ENCODE results near the gene ZNF212.
A peak's percentile ranks its signal among the peaks of the same experiment; 100 is the strongest.

The ZNF212 gene

DNA sequence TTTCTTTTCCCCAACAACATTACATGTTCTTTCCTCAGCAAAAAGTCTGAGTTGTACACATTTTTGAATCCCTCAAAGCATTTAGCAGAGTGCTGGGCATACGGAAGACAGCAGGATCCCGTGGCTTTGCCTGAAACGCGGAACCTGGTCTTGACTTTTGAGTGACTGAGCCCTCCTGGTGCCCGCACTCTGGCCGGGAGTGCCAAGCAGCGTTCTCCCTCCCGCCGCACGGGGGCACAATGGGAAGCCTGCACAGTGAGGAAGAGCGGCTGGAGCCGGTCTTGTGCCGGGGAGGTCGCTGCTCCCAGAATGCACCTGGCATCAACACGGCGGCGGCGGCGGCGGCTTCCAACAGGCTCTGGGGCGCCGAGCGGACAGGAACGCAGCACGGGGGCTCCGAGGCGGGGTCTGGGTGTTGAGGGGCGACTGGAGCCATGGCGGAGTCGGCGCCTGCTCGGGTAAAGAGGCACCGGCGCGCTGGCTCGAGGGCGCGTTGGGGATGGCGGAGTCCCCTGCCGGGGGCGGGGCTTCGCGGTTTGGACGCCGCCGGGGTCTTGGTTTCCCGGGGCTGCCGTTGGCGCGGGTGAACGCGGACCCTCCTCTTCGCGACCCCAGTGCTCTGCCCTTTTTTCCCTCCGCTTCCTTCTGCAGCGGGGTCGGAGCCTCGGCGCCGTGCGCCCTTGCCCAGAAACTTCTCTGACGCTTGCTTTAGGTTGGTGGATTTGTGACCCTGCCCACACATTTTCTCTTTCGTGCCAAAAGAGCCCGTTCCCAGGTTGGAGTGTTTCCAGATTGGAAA is at the start of gene ZNF212:
Gene ZNF212, plus strand, starts transcription at position 307 of the 799 bp plus-strand sequence. Its CDS starts 128 bp downstream, at position 435.
- Mint-ChIP-seq H3K9me3 (peaks cover 8% of the 10 kb centered on the region), H3K4me1 (peaks cover 49% of the 10 kb centered on the region), H3K36me3 (ENCODE audit: low read depth) (peaks cover 13% of the 10 kb centered on the region), H3K27me3 (peaks cover 7% of the 10 kb centered on the region), H3K27ac (peak within 1 kb of the TSS; percentile 95), H3K4me3 (peak within 1 kb of the TSS; percentile 96)
- ATAC-seq = peak; percentile 99
- DNase-seq = peak; percentile 93

DNA sequence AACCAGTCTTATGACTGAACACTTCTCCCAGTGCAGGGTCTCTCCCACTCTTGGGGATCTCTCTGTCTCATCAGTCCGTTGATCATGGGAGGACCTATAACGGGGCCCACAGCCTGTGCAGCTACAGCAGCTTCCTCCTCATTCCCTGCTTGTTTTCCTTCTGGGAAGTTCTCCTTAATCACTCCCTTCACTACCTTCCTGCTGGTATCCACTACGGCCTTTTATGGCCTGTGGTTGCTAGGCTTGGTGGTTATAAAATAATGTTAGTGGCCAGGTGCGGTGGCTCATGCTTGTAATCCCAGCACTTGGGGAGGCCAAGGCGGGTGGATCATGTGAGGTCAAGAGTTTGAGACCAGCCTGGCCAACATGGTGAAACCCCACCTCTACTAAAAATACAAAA is 47.6 kb upstream of the ZNF212 start:
- H3K27ac Mint-ChIP-seq = no peak overlapping the region
- no peak for ATAC-seq
- H3K4me1 Mint-ChIP-seq = peaks cover 24% of the 10 kb centered on the region
- H3K9me3 Mint-ChIP-seq = no peaks in the 10 kb centered on the region
- DNase-seq = no peak
- peak overlapping the region; percentile 40 for H3K4me3 Mint-ChIP-seq
- peaks cover 5% of the 10 kb centered on the region for H3K36me3 Mint-ChIP-seq (ENCODE audit: low read depth)
- H3K27me3 Mint-ChIP-seq = no peaks in the 10 kb centered on the region

- peak overlapping the region; percentile 79 for H3K4me3 Mint-ChIP-seq
- no peak overlapping the region for H3K27ac Mint-ChIP-seq
- DNase-seq = no peak
- H3K4me1 Mint-ChIP-seq = peaks cover 49% of the 10 kb centered on the region
- H3K9me3 Mint-ChIP-seq = no peaks in the 10 kb centered on the region
- no peak for ATAC-seq
- H3K36me3 Mint-ChIP-seq (ENCODE audit: low read depth) = peaks cover 28% of the 10 kb centered on the region
- H3K27me3 Mint-ChIP-seq = no peaks in the 10 kb centered on the region
Measured at GRCh38 chr7:149194799-149195179, 44.7 kb upstream of the ZNF212 start.

DNA sequence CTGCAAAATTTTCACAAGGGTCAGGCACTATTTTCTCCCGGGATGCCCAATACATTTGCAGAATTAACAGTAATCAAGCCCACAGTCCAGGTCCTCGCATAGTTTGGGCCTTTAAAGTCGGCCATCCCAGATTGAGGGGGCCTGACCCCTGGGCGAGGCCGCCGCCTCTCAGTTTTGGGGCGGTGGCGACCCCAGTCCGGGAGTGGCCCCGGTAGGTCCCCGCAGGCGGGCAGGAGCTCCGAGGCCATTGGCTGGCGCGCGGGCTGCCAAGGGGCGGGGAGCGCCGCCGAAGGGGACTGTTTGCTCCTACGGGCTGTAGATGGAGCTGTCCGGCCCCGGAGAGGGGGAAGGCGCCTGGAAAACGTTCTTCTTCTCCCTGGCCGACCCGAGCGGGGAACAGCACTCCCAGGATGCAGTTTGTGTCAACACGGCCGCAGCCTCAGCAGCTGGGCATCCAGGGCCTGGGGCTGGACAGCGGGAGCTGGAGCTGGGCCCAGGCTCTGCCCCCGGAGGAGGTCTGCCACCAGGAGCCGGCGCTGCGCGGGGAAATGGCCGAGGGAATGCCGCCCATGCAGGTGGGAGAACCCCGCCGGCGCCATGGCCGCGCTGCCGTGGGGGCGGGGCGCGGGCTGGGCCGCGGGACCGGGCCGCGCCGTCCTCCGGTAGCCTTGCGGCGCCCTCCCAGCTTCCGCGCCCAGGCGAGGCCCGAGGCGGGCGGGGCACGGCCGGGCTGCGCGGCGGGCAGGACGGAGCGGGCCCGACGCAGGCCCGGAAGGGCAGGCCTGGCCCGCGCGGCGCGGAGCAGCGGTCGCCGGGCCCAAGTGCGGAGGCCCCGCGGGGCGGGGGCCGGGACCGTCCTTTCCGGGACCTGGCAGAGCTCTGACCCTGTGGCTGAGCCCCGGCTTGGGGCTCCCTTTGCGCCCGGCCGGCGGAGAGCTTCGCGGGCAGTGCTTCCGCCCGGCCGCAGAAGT is 44.0 kb upstream of the ZNF212 start, which contains the start of gene ZNF282:
Gene ZNF282, plus strand, starts transcription at position 367 of the 971 bp plus-strand sequence. Its CDS starts 44 bp downstream, at position 411.
- no peaks in the 10 kb centered on the region for H3K9me3 Mint-ChIP-seq
- DNase-seq (peak; percentile 86), ATAC-seq (peak; percentile 95)
- H3K36me3 Mint-ChIP-seq (ENCODE audit: low read depth) = peaks cover 34% of the 10 kb centered on the region
- peaks cover 47% of the 10 kb centered on the region for H3K4me1 Mint-ChIP-seq
- H3K4me3 Mint-ChIP-seq = peak within 1 kb of the TSS; percentile 94
- peak within 1 kb of the TSS; percentile 95 for H3K27ac Mint-ChIP-seq
- no peaks in the 10 kb centered on the region for H3K27me3 Mint-ChIP-seq

- peaks cover 41% of the 10 kb centered on the region for H3K4me1 Mint-ChIP-seq
Measured at GRCh38 chr7:149196151-149196704, 43.2 kb upstream of the ZNF212 start.

DNA sequence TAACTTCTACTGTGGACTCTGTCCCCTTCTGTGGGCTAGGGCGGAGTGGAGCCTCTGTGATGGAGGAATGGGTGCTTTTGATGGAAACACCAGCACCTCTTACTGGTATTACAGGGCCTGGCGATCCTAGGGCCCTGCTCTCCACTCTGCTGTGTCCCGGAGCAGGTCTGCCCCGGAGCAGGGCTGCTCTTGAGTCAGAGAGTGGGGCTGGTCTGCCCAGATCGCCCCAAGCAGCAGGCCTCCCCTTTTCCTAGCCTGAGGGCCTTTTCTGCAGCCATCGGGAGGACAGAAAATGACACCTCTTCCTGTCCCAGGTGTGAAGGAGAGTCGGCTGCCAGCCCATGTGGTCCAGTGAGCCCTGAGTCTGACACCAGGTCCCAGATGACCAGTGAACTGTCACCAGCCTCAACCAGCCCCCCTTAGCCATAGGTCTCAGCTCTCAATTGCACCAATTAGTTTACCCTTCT is 42.7 kb upstream of the ZNF212 start:
- peaks cover 41% of the 10 kb centered on the region for H3K36me3 Mint-ChIP-seq (ENCODE audit: low read depth)
- H3K9me3 Mint-ChIP-seq = no peaks in the 10 kb centered on the region
- peaks cover 37% of the 10 kb centered on the region for H3K4me1 Mint-ChIP-seq
- peak overlapping the region; percentile 94 for H3K4me3 Mint-ChIP-seq
- peak; percentile 15 for DNase-seq
- peak; percentile 31 for ATAC-seq
- no peaks in the 10 kb centered on the region for H3K27me3 Mint-ChIP-seq
- peak overlapping the region; percentile 95 for H3K27ac Mint-ChIP-seq

More at GRCh38 chr7:149196151-149196704, 43.2 kb upstream of the ZNF212 start:
- Mint-ChIP-seq H3K27me3 (no peaks in the 10 kb centered on the region), H3K9me3 (no peaks in the 10 kb centered on the region), H3K27ac (peak overlapping the region; percentile 95), H3K36me3 (ENCODE audit: low read depth) (peaks cover 39% of the 10 kb centered on the region), H3K4me3 (peak overlapping the region; percentile 94)
- ATAC-seq (no peak), DNase-seq (peak; percentile 20)

DNA sequence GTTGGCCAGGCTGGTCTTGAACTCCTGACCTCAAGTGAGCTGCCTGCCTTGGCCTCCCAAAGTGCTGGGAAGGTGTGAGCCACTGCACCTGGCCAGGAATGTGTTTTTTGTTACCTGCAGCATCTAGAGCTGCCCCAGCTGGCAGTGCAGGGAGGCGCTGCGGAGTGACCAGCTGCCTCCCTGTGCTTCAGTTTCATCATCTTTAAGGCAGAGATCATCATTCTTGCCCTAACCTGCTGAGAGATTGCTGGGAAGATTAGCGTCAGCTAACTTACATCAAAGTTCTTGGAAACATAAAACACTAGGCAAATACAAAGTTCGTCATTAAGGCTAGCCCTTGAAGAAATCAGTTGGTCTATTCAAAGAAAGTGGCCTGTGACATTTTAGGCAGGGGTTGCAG is 41.8 kb upstream of the ZNF212 start:
- no peak for ATAC-seq
- Mint-ChIP-seq H3K4me3 (peak overlapping the region; percentile 94), H3K9me3 (no peaks in the 10 kb centered on the region), H3K27ac (no peak overlapping the region), H3K27me3 (no peaks in the 10 kb centered on the region), H3K4me1 (peaks cover 37% of the 10 kb centered on the region), H3K36me3 (ENCODE audit: low read depth) (peaks cover 49% of the 10 kb centered on the region)
- no peak for DNase-seq

DNA sequence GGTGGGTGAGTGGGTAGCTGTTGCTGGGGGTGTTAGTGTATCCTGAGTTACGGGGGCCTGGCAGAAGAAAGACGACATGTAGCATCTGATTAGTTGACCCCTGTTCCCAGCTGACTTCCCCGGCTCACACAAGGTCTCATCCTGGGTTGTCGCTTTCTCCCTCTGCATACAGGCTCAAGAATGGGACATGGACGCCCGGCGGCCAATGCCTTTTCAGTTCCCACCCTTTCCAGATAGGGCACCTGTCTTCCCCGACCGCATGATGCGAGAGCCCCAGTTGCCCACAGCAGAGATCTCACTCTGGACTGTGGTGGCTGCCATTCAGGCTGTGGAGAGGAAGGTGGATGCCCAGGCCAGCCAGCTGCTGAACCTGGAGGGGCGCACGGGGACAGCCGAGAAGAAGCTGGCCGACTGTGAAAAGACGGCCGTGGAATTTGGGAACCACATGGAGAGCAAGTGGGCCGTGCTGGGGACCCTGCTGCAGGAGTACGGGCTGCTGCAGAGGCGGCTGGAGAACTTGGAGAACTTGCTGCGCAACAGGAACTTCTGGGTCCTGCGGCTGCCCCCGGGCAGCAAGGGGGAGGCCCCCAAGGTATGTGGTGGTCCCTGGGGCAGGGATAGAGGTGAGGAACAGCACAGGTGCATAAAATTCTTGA is 41.2 kb upstream of the ZNF212 start:
- H3K36me3 Mint-ChIP-seq (ENCODE audit: low read depth) = peaks cover 54% of the 10 kb centered on the region
- H3K4me1 Mint-ChIP-seq = peaks cover 38% of the 10 kb centered on the region
- H3K27me3 Mint-ChIP-seq = no peaks in the 10 kb centered on the region
- no peaks in the 10 kb centered on the region for H3K9me3 Mint-ChIP-seq
- DNase-seq (no peak), ATAC-seq (no peak)
- no peak overlapping the region for H3K4me3 Mint-ChIP-seq
- no peak overlapping the region for H3K27ac Mint-ChIP-seq

DNA sequence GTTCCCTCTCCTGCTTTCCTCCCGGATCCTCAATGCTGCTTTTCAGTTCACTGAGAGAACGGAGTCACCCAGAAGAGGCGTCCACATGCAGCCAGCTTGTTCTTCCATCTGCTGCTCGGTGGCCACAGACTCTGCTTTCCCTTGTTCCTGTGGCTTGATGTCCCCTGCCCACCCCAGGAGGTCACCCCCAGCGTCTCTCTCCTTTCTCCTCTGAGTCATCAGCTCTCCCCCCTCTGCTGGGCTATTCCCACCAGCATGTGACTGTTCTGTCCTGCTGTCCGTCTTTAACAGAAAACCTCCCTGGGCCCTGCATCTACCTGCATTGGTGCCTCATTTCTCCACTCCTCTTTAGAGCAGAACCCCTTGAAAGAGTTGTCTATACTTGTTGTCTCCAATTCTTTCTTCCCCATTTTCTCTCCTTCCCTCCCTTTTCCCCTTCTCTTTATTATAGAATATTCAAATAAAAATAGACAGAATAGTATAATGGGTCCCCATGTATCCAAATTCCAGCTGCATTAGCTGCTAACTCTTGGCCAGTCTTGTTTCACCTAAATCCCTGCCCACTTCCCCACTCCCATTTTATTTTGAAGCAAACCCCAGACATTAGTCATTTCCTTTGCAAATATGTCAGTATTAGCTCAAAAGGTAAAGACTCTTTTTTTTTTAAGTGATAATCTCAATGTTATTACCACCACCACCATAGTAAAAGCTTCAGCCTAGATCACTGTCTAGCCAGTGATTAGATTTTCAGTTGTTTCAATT is 40.0 kb upstream of the ZNF212 start:
- Mint-ChIP-seq H3K27ac (no peak overlapping the region), H3K9me3 (no peaks in the 10 kb centered on the region), H3K4me1 (peaks cover 42% of the 10 kb centered on the region), H3K4me3 (no peak overlapping the region), H3K36me3 (ENCODE audit: low read depth) (peaks cover 63% of the 10 kb centered on the region), H3K27me3 (no peaks in the 10 kb centered on the region)
- DNase-seq (no peak), ATAC-seq (no peak)

GRCh38 chr7:149202831-149203231 is 36.6 kb upstream of the ZNF212 start:
- Mint-ChIP-seq H3K4me1 (peaks cover 26% of the 10 kb centered on the region), H3K27ac (no peak overlapping the region), H3K27me3 (no peaks in the 10 kb centered on the region), H3K36me3 (ENCODE audit: low read depth) (peaks cover 74% of the 10 kb centered on the region), H3K4me3 (no peak overlapping the region), H3K9me3 (no peaks in the 10 kb centered on the region)
- DNase-seq = no peak
- ATAC-seq = peak; percentile 60

- no peak for ATAC-seq
- peaks cover 71% of the 10 kb centered on the region for H3K36me3 Mint-ChIP-seq (ENCODE audit: low read depth)
- peaks cover 29% of the 10 kb centered on the region for H3K4me1 Mint-ChIP-seq
- no peaks in the 10 kb centered on the region for H3K9me3 Mint-ChIP-seq
- H3K27me3 Mint-ChIP-seq = no peaks in the 10 kb centered on the region
- no peak overlapping the region for H3K4me3 Mint-ChIP-seq
- DNase-seq = no peak
- no peak overlapping the region for H3K27ac Mint-ChIP-seq
Measured at GRCh38 chr7:149205690-149206381, 33.6 kb upstream of the ZNF212 start.

DNA sequence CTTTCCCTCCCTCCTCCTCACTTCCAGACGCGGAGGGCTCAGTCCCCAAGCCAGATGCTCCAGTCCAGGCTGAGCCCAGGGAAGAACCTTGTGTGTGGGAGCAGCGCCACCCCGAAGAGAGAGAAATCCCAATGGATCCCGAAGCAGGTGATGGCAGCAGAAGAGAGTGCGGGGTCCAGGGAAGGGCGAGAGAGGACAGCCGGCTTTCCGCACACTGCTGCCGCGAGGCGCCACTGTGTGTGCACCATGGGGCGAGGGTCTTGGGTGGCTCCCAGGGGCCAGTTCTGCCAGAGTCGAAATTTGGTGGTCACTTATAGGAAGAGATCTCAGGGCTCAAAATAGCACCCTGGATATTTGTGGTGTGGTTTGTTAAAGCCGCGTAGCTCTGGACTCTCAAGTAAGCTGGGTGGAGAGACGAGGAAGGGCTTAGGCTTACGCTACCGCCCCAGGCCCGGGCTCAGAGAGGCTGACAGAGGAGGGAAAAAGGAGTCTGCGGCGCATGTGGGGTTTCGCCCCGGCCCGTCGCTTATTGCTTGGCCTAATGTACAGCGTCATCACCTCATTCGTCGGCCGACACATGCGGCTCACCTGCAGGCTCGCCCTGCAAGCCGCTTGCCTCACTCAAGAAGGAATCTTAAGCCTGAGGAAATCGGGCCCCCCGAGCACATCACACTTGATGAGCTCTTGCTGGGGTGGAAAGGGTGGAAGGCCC is 32.0 kb upstream of the ZNF212 start:
- ATAC-seq (no peak), DNase-seq (no peak)
- Mint-ChIP-seq H3K9me3 (no peaks in the 10 kb centered on the region), H3K4me1 (peaks cover 28% of the 10 kb centered on the region), H3K36me3 (ENCODE audit: low read depth) (peaks cover 71% of the 10 kb centered on the region), H3K27me3 (no peaks in the 10 kb centered on the region), H3K27ac (no peak overlapping the region), H3K4me3 (no peak overlapping the region)
